ENCODE results near the gene HES7. TPM values are rescaled to one million over a fixed set of nuclear protein-coding genes. Genes with fewer than 3 reads are reported as not detected.

HES7 gene
- total and polyA plus RNA-seq, 2 donors = 0.75 TPM; not detected in 1

- DNase-seq (ENCODE audit: low read depth in 6 of 9, low spot score in 9 of 9) = no peak
- Histone ChIP-seq H3K27me3 (ENCODE audit: control insufficient read depth in 2 of 2, insufficient read depth in 1 of 2, low read length in 1 of 2) (peaks cover 4 to 24% of the 10 kb centered on the region in 2 donors), H3K4me1 (ENCODE audit: control insufficient read depth in 2 of 2, insufficient read depth in 2 of 2, low read length in 2 of 2) (peaks cover 15 to 24% of the 10 kb centered on the region in 2 donors), H3K27ac (ENCODE audit: low read depth in 1 of 2, low read length in 1 of 2) (no peak overlapping the region), H3K36me3 (ENCODE audit: control insufficient read depth in 2 of 2, insufficient read depth in 2 of 2, low read length in 1 of 2) (peaks cover 44 to 49% of the 10 kb centered on the region in 2 donors), H3K9me3 (ENCODE audit: control insufficient read depth in 2 of 2, insufficient read depth in 1 of 2, low read length in 1 of 2) (no peaks in the 10 kb centered on the region), H3K4me3 (ENCODE audit: low read length in 2 of 2) (no peak overlapping the region)
- 96% methylated on average over 18 of the region's 18 CpGs for WGBS
Measured at GRCh38 chr17:8140065-8141029, 16.4 kb upstream of the HES7 start.

DNA sequence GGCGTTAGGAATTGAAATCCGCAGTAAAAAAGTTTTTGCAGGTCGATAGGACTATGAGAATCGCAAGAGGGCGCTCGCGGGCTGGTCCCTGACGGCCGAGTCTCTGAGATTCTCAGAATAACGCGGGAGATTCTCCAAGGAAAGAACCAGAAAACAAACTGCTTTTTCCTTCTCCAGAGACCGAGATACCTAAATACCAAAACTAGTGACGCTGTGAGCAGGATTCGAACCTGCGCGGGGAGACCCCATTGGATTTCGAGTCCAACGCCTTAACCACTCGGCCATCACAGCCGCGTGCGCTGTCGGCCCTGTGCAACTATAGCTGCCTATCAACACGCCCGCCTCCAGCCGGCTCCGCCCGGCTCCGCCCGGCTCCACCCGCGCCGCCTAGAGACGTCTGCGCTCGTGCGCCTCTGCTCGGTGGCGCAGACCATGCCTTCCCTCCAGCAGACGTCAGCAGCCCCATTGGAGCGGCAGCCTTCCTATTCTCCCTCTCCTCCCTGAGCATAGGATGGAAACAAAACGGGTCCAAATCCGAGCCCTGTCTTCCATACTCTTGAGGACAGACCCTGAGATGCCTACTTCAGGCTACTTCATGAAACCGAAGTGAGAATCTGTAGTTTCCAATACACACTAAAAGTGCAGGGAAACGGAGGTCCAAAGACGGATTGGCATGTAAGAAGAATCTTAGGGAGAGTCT lies 14.9 kb upstream of the HES7 start:
- under 1% methylated on average over 46 of the region's 46 CpGs for WGBS
- DNase-seq (ENCODE audit: low read depth in 6 of 9, low spot score in 9 of 9) = peak; percentile 84 to 96 (median 92)
- peaks cover 15 to 24% of the 10 kb centered on the region in 2 donors for H3K4me1 ChIP-seq (ENCODE audit: control insufficient read depth in 2 of 2, insufficient read depth in 2 of 2, low read length in 2 of 2)

GRCh38 chr17:8138374-8138671 lies 14.4 kb upstream of the HES7 start:
- Histone ChIP-seq H3K36me3 (ENCODE audit: control insufficient read depth in 2 of 2, insufficient read depth in 2 of 2, low read length in 1 of 2) (peaks cover 27 to 37% of the 10 kb centered on the region in 2 donors), H3K4me1 (ENCODE audit: control insufficient read depth in 2 of 2, insufficient read depth in 2 of 2, low read length in 2 of 2) (peaks cover 15 to 24% of the 10 kb centered on the region in 2 donors), H3K9me3 (ENCODE audit: control insufficient read depth in 2 of 2, insufficient read depth in 1 of 2, low read length in 1 of 2) (no peaks in the 10 kb centered on the region), H3K4me3 (ENCODE audit: low read length in 2 of 2) (peak overlapping the region; percentile 44 to 45), H3K27ac (ENCODE audit: low read depth in 1 of 2, low read length in 1 of 2) (peak overlapping the region; percentile 26 to 92), H3K27me3 (ENCODE audit: control insufficient read depth in 2 of 2, insufficient read depth in 1 of 2, low read length in 1 of 2) (peaks cover 4 to 34% of the 10 kb centered on the region in 2 donors)
- no peak for DNase-seq (ENCODE audit: low read depth in 6 of 9, low spot score in 9 of 9)
- WGBS = 1% methylated on average over 7 of the region's 7 CpGs

More for the DNA sequence above, 14.9 kb upstream of the HES7 start:
- H3K27ac ChIP-seq (ENCODE audit: low read depth in 1 of 2, low read length in 1 of 2) = peak overlapping the region; percentile 92
- H3K36me3 ChIP-seq (ENCODE audit: control insufficient read depth in 2 of 2, insufficient read depth in 2 of 2, low read length in 1 of 2) = peaks cover 32 to 42% of the 10 kb centered on the region in 2 donors
- H3K27me3 ChIP-seq (ENCODE audit: control insufficient read depth in 2 of 2, insufficient read depth in 1 of 2, low read length in 1 of 2) = peaks cover 4 to 29% of the 10 kb centered on the region in 2 donors
- H3K9me3 ChIP-seq (ENCODE audit: control insufficient read depth in 2 of 2, insufficient read depth in 1 of 2, low read length in 1 of 2) = no peaks in the 10 kb centered on the region
- peak overlapping the region; percentile 44 to 45 for H3K4me3 ChIP-seq (ENCODE audit: low read length in 2 of 2)

- whole genome bisulfite sequencing = 26% methylated on average over 21 of the region's 21 CpGs
- H3K4me1 ChIP-seq (ENCODE audit: control insufficient read depth in 2 of 2, insufficient read depth in 2 of 2, low read length in 2 of 2) = peaks cover 15 to 24% of the 10 kb centered on the region in 2 donors
- DNase-seq (ENCODE audit: low read depth in 6 of 9, low spot score in 9 of 9) = no peak
- peaks cover 4 to 36% of the 10 kb centered on the region in 2 donors for H3K27me3 ChIP-seq (ENCODE audit: control insufficient read depth in 2 of 2, insufficient read depth in 1 of 2, low read length in 1 of 2)
- peaks cover 24 to 32% of the 10 kb centered on the region in 2 donors for H3K36me3 ChIP-seq (ENCODE audit: control insufficient read depth in 2 of 2, insufficient read depth in 2 of 2, low read length in 1 of 2)
- peak overlapping the region; percentile 44 to 45 for H3K4me3 ChIP-seq (ENCODE audit: low read length in 2 of 2)
- H3K9me3 ChIP-seq (ENCODE audit: control insufficient read depth in 2 of 2, insufficient read depth in 1 of 2, low read length in 1 of 2) = no peaks in the 10 kb centered on the region
- peak overlapping the region; percentile 26 to 92 for H3K27ac ChIP-seq (ENCODE audit: low read depth in 1 of 2, low read length in 1 of 2)
Measured at GRCh38 chr17:8137645-8138373, 13.9 kb upstream of the HES7 start.

DNA sequence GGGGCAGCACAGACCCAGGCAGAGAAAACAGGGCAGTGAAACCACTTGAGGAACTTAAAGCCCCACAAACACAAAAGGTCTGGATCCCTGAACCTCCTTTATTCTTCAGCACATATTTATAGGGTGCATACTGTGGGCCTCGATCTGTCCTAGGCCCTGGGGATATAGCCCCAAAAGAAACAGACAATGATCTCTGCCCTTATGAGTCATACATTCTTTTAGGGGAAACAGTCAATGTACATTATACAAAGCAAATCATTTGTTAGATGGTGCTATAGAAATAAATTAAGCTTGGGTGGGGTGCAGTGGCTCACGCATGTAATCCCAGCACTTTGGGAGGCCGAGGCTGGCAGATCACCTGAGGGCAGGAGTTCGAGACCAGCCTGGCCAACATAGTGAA lies 10.0 kb upstream of the HES7 start:
- Histone ChIP-seq H3K36me3 (ENCODE audit: control insufficient read depth in 2 of 2, insufficient read depth in 2 of 2, low read length in 1 of 2) (no peaks in the 10 kb centered on the region), H3K9me3 (ENCODE audit: control insufficient read depth in 2 of 2, insufficient read depth in 1 of 2, low read length in 1 of 2) (no peaks in the 10 kb centered on the region), H3K27me3 (ENCODE audit: control insufficient read depth in 2 of 2, insufficient read depth in 1 of 2, low read length in 1 of 2) (peaks cover 4 to 67% of the 10 kb centered on the region in 2 donors), H3K4me1 (ENCODE audit: control insufficient read depth in 2 of 2, insufficient read depth in 2 of 2, low read length in 2 of 2) (peaks cover 13 to 14% of the 10 kb centered on the region in 2 donors), H3K27ac (ENCODE audit: low read depth in 1 of 2, low read length in 1 of 2) (no peak overlapping the region), H3K4me3 (ENCODE audit: low read length in 2 of 2) (no peak overlapping the region)
- WGBS = 94% methylated on average over 4 of the region's 4 CpGs
- no peak for DNase-seq (ENCODE audit: low read depth in 6 of 9, low spot score in 9 of 9)

DNA sequence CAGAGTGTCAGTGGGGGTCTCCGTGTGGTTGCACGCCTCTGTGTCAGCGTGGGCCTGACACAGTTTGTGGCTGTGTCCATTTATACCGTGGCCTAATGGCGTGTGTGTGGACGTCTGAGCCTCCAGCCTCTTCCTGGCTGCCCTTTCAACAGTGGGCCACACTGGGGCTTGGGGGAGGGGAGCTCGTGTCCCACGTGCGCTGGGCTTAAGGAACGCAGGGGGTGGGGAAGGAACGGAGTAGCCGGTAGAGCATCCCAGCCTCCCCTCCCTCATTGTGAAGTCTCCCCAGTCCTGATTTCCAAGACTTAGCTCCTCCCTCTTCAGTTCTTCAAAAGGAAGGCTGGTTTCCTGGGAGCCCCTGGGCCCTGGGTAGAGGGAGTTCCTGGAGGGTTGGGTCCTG lies 9.5 kb upstream of the HES7 start:
- no peak overlapping the region for H3K27ac ChIP-seq (ENCODE audit: low read depth in 1 of 2, low read length in 1 of 2)
- WGBS = 95% methylated on average over 12 of the region's 12 CpGs
- no peak for DNase-seq (ENCODE audit: low read depth in 6 of 9, low spot score in 9 of 9)
- no peaks in the 10 kb centered on the region for H3K9me3 ChIP-seq (ENCODE audit: control insufficient read depth in 2 of 2, insufficient read depth in 1 of 2, low read length in 1 of 2)
- peaks cover 6 to 73% of the 10 kb centered on the region in 2 donors for H3K27me3 ChIP-seq (ENCODE audit: control insufficient read depth in 2 of 2, insufficient read depth in 1 of 2, low read length in 1 of 2)
- H3K4me3 ChIP-seq (ENCODE audit: low read length in 2 of 2) = no peak overlapping the region
- peaks cover 9 to 10% of the 10 kb centered on the region in 2 donors for H3K4me1 ChIP-seq (ENCODE audit: control insufficient read depth in 2 of 2, insufficient read depth in 2 of 2, low read length in 2 of 2)
- H3K36me3 ChIP-seq (ENCODE audit: control insufficient read depth in 2 of 2, insufficient read depth in 2 of 2, low read length in 1 of 2) = no peaks in the 10 kb centered on the region

- Histone ChIP-seq H3K27me3 (ENCODE audit: control insufficient read depth in 2 of 2, insufficient read depth in 1 of 2, low read length in 1 of 2) (peaks cover 11 to 75% of the 10 kb centered on the region in 2 donors), H3K4me3 (ENCODE audit: low read length in 2 of 2) (no peak overlapping the region), H3K4me1 (ENCODE audit: control insufficient read depth in 2 of 2, insufficient read depth in 2 of 2, low read length in 2 of 2) (peaks cover 0 to 4% of the 10 kb centered on the region in 2 donors), H3K36me3 (ENCODE audit: control insufficient read depth in 2 of 2, insufficient read depth in 2 of 2, low read length in 1 of 2) (no peaks in the 10 kb centered on the region), H3K27ac (ENCODE audit: low read depth in 1 of 2, low read length in 1 of 2) (no peak overlapping the region), H3K9me3 (ENCODE audit: control insufficient read depth in 2 of 2, insufficient read depth in 1 of 2, low read length in 1 of 2) (no peaks in the 10 kb centered on the region)
- DNase-seq (ENCODE audit: low read depth in 6 of 9, low spot score in 9 of 9) = no peak
- 90% methylated on average over 3 of the region's 3 CpGs for WGBS
Measured at GRCh38 chr17:8131844-8132441, 8.0 kb upstream of the HES7 start.

DNA sequence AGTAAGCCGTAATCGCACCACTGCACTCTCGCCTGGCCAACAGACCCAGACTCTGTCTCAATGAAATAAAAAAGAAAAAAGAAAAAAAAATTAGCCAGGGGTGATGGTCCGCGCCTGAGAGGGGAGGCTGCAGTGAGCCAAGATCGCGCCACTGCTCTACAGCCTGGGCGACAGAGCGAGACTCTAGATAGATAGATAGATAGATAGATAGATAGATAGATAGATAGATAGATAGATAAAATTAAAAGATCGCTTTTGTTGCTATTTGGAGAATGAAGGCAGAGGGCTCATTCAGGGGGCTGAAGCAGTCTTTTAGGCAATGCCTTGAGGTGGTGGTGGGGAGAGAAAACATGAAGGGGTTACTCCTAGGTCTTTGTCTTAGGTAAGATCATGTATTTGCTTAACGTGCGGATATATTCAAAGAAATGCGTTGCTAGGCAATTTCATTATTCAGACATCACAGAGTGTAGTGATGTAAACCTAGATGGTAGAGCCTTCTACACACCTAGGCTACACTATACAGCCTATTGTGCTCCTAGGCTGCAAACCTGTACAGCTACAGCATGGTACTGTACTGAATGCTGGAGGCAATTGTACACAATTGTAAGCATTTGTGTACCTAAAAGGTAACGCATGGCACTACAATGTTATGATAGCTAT lies 4.3 kb upstream of the HES7 start:
- no peak for DNase-seq (ENCODE audit: low read depth in 6 of 9, low spot score in 9 of 9)
- H3K27me3 ChIP-seq (ENCODE audit: control insufficient read depth in 2 of 2, insufficient read depth in 1 of 2, low read length in 1 of 2) = peaks cover 37 to 89% of the 10 kb centered on the region in 2 donors
- 93% methylated on average over 14 of the region's 14 CpGs for WGBS

More for the DNA sequence above, 4.3 kb upstream of the HES7 start:
- H3K4me1 ChIP-seq (ENCODE audit: control insufficient read depth in 2 of 2, insufficient read depth in 2 of 2, low read length in 2 of 2) = peaks cover 16 to 40% of the 10 kb centered on the region in 2 donors
- H3K27ac ChIP-seq (ENCODE audit: low read depth in 1 of 2, low read length in 1 of 2) = no peak overlapping the region
- H3K4me3 ChIP-seq (ENCODE audit: low read length in 2 of 2) = no peak overlapping the region
- no peaks in the 10 kb centered on the region for H3K36me3 ChIP-seq (ENCODE audit: control insufficient read depth in 2 of 2, insufficient read depth in 2 of 2, low read length in 1 of 2)
- H3K9me3 ChIP-seq (ENCODE audit: control insufficient read depth in 2 of 2, insufficient read depth in 1 of 2, low read length in 1 of 2) = peaks cover 0 to 13% of the 10 kb centered on the region in 2 donors
